ENCODE measurements around the gene FOXI1. TPM values are rescaled to one million over a fixed set of nuclear protein-coding genes. Genes with fewer than 3 reads are reported as not detected.

The FOXI1 gene
- total RNA-seq, 1 experiment from 2014 or later, result not detected

- H3K27ac ChIP-seq (ENCODE audit: low read depth, low read length), result no peak overlapping the region
- DNase-seq (ENCODE audit: low read depth, low spot score) (no peak), ATAC-seq (no peak)
- H2AFZ ChIP-seq (ENCODE audit: low read depth, low read length, poor library complexity, severe bottlenecking), result no peak overlapping the region
- ChIA-PET RAD21 (ENCODE audit: low non-redundant PET in 1 of 2, low total read pairs in 2 of 2, uncharacterized antibody in 2 of 2, unreplicated experiment in 2 of 2) (no interaction called here), CTCF (no interaction called here), POLR2A (no interaction called here)
- BruUV-seq (replicated peaks), result no TSS peak
- H3K9me2 ChIP-seq (ENCODE audit: insufficient read depth), result no peaks in the 10 kb centered on the region
- no peaks in the 10 kb centered on the region for H3K79me2 ChIP-seq (ENCODE audit: insufficient read depth, low read length)
- H3K4me3 ChIP-seq (replicated peaks in 1 of 2; ENCODE audit: low read depth in 1 of 2, low read length in 2 of 2), result no peak overlapping the region
- no peak overlapping the region for H3K4me2 ChIP-seq (ENCODE audit: low read length)
- TF ChIP-seq EGR1 (IDR thresholded peaks at IDR 0.05; ENCODE audit: low read depth) (no peak), POLR2AphosphoS5 (IDR thresholded peaks at IDR 0.05; ENCODE audit: low read depth, low read length) (no peak), JUND (IDR thresholded peaks at IDR 0.05) (no peak), MAX (IDR thresholded peaks at IDR 0.05) (no peak), EZH2 (IDR thresholded peaks at IDR 0.05) (no peak), TCF7L2 (IDR thresholded peaks at IDR 0.05; ENCODE audit: borderline replicate concordance, extremely low read depth, insufficient read depth, insufficient read length) (no peak), ELF1 (IDR thresholded peaks at IDR 0.05; ENCODE audit: borderline replicate concordance, low read depth) (no peak), ZFX (IDR thresholded peaks at IDR 0.05) (no peak), POLR2A (IDR thresholded peaks at IDR 0.05; ENCODE audit: borderline replicate concordance, extremely low read depth, insufficient read depth, insufficient read length) (no peak), RAD21 (IDR thresholded peaks at IDR 0.05; ENCODE audit: low read depth) (no peak), EZH2phosphoT487 (IDR thresholded peaks at IDR 0.05; ENCODE audit: borderline replicate concordance) (no peak), SRF (IDR thresholded peaks at IDR 0.05; ENCODE audit: low read depth) (no peak), SP1 (IDR thresholded peaks at IDR 0.05; ENCODE audit: low read depth) (no peak), YY1 (IDR thresholded peaks at IDR 0.05; ENCODE audit: extremely low read depth, insufficient replicate concordance, low read depth, low read length) (no peak), ZNF274 (IDR thresholded peaks at IDR 0.05; ENCODE audit: low read depth, low read length) (no peak), CEBPB (IDR thresholded peaks at IDR 0.05; ENCODE audit: low read depth) (no peak)
- intact Hi-C loops (cut with micrococcal nuclease), result no loop called here
- H3K36me3 ChIP-seq (ENCODE audit: control insufficient read depth in 1 of 2, insufficient read depth in 2 of 2, low read length in 2 of 2), result no peaks in the 10 kb centered on the region
- H3K9ac ChIP-seq (ENCODE audit: low read length), result no peak overlapping the region
- H3K9me3 ChIP-seq (ENCODE audit: control insufficient read depth in 1 of 2, insufficient read depth in 1 of 2, low read depth in 1 of 2, low read length in 2 of 2), result no peaks in the 10 kb centered on the region
- peaks cover 0 to under 1% of the 10 kb centered on the region in 2 experiments; a peak in 1 of 4 replicates for H3K4me1 ChIP-seq (ENCODE audit: control insufficient read depth in 1 of 2, insufficient read depth in 2 of 2, low read length in 2 of 2)
- H4K20me1 ChIP-seq (ENCODE audit: insufficient read depth), result no peaks in the 10 kb centered on the region
- H3K27me3 ChIP-seq (ENCODE audit: insufficient read depth, low read length), result no peaks in the 10 kb centered on the region
Measured at GRCh38 chr5:170115925-170116324, 10.2 kb downstream of the FOXI1 start.

Measured in HCT116 (cell line).